ENCODE data around the gene MEAF6. TPM values are rescaled to one million over a fixed set of nuclear protein-coding genes. Genes with fewer than 3 reads are reported as not detected.

MEAF6 gene
- total RNA-seq, 1 experiment from 2014 or later, result 51.6 TPM

GRCh38 chr1:37482004-37482785 is 32.4 kb downstream of the MEAF6 start:
- H2BK120ac ChIP-seq (ENCODE audit: low read depth, low read length, poor library complexity, severe bottlenecking), result no peak overlapping the region
- no peak overlapping the region for H2BK15ac ChIP-seq (ENCODE audit: low read depth, low read length)
- H2AFZ ChIP-seq (ENCODE audit: low read length), result no peak overlapping the region
- H3K56ac ChIP-seq (ENCODE audit: insufficient read length, low read depth, low read length), result no peak overlapping the region
- no peak overlapping the region for H3K14ac ChIP-seq (ENCODE audit: insufficient read depth, low read length)
- no peak overlapping the region for H3K4me2 ChIP-seq (ENCODE audit: insufficient read depth, insufficient read length, low read length)
- H3K79me2 ChIP-seq (ENCODE audit: insufficient read depth, low read length), result no peaks in the 10 kb centered on the region; the same call in 1 of the 2 replicates
- no peak overlapping the region for H2BK5ac ChIP-seq (ENCODE audit: insufficient read length, low read length)
- no peak overlapping the region for H4K5ac ChIP-seq (ENCODE audit: insufficient read length, low read depth, low read length)
- H3T11ph ChIP-seq (ENCODE audit: low read length), result no peak overlapping the region
- no peak overlapping the region for H3K4ac ChIP-seq (ENCODE audit: low read depth, low read length)
- no peak overlapping the region for H3K9ac ChIP-seq (ENCODE audit: extremely low read depth, insufficient read length, low read length)
- Mint-ChIP-seq H3K27me3 (ENCODE audit: low read depth) (no peaks in the 10 kb centered on the region; the same call in 1 of the 2 replicates), H3K36me3 (ENCODE audit: insufficient read depth in 1 of 3, low read depth in 3 of 3) (peaks cover 14 to 45% (median 24%) of the 10 kb centered on the region in 3 experiments; a peak in 6 of 7 replicates), H3K9me3 (no peaks in the 10 kb centered on the region), H3K4me3 (no peak overlapping the region; a peak in 1 of 5 replicates), H3K4me1 (peaks cover 14 to 29% of the 10 kb centered on the region in 2 experiments), H3K27ac (no peak overlapping the region)
- no peaks in the 10 kb centered on the region for H3K79me1 ChIP-seq (ENCODE audit: insufficient read depth, low read depth, low read length, poor library complexity, severe bottlenecking)
- no peaks in the 10 kb centered on the region for H3K9me3 ChIP-seq (ENCODE audit: control insufficient read depth, low read depth, low read length)
- TF ChIP-seq CTCF (conservative IDR thresholded peaks at IDR 0.05), result no peak
- no peaks in the 10 kb centered on the region for H4K20me1 ChIP-seq (ENCODE audit: control insufficient read depth, insufficient read depth, insufficient read length)
- H4K91ac ChIP-seq (ENCODE audit: insufficient read length, low read depth, low read length), result no peak overlapping the region
- H3K18ac ChIP-seq (ENCODE audit: insufficient read length, low read depth, low read length), result no peak overlapping the region
- no peak overlapping the region for H2BK20ac ChIP-seq (ENCODE audit: low read depth, low read length, poor library complexity, severe bottlenecking)
- no peak overlapping the region for H3K27ac ChIP-seq (ENCODE audit: insufficient read length, low read depth, low read length)
- no CpG with 5 or more reads among the region's 18 CpGs for WGBS (ENCODE audit: extremely low coverage, insufficient read length, low lambda C conversion rate)
- no peak for DNase-seq
- H2BK12ac ChIP-seq (ENCODE audit: insufficient read length, low read depth, low read length), result no peak overlapping the region
- no peaks in the 10 kb centered on the region for H3K27me3 ChIP-seq (ENCODE audit: insufficient read depth, low read length)
- H4K8ac ChIP-seq (replicated peaks; ENCODE audit: insufficient read length, low read depth, low read length), result no peak overlapping the region
- H3K4me1 ChIP-seq (ENCODE audit: insufficient read depth, low read length), result peaks cover 4% of the 10 kb centered on the region; the same call in 1 of the 2 replicates
- no peak overlapping the region for H2AK5ac ChIP-seq (ENCODE audit: insufficient read length, low read length)
- no peaks in the 10 kb centered on the region for H3K23me2 ChIP-seq (ENCODE audit: insufficient read length, low read depth, low read length, poor library complexity, severe bottlenecking)
- no peak overlapping the region for H3K23ac ChIP-seq (ENCODE audit: insufficient read length, low read depth, low read length)
